ENCODE measurements around the gene C1orf35. TPM values are rescaled to one million over a fixed set of nuclear protein-coding genes. Genes with fewer than 3 reads are reported as not detected.

Gene C1orf35
- total RNA-seq, 1 donor from 2014 or later, result 11.8 TPM

GRCh38 chr1:228104526-228105269 is 1.6 kb upstream of the C1orf35 start:
- H4K20me1 ChIP-seq (ENCODE audit: low read depth), result peaks cover 15% of the 10 kb centered on the region
- H3K4me3 ChIP-seq, result no peak overlapping the region
- no peak overlapping the region for H3K4me2 ChIP-seq
- H3K4me1 Mint-ChIP-seq, result peaks cover 27% of the 10 kb centered on the region
- no peaks in the 10 kb centered on the region for H3K36me3 ChIP-seq
- peaks cover 17% of the 10 kb centered on the region for H3F3A ChIP-seq (ENCODE audit: low read depth)
- peaks cover 11% of the 10 kb centered on the region for H3K4me1 ChIP-seq
- H3K4me3 Mint-ChIP-seq, result peak overlapping the region; percentile 95
- H3K36me3 Mint-ChIP-seq, result peaks cover 4% of the 10 kb centered on the region
- no peak for TF ChIP-seq EZH2 (IDR thresholded peaks at IDR 0.05)
- no peak for TF ChIP-seq CTCF (IDR thresholded peaks at IDR 0.05)
- no peak for TF ChIP-seq EZH2phosphoT487 (IDR thresholded peaks at IDR 0.05)
- H3K9me3 ChIP-seq (ENCODE audit: low read depth), result no peaks in the 10 kb centered on the region
- peaks cover 15% of the 10 kb centered on the region for H3K27me3 Mint-ChIP-seq (ENCODE audit: insufficient read depth, low read depth)
- peaks cover 1% of the 10 kb centered on the region for H3K27me3 ChIP-seq
- peak overlapping the region; percentile 47 for H3K27ac Mint-ChIP-seq
- no peak overlapping the region for H2AFZ ChIP-seq (replicated peaks)
- H3K79me2 ChIP-seq (ENCODE audit: low read depth), result peaks cover 30% of the 10 kb centered on the region
- no peaks in the 10 kb centered on the region for H3K9me3 Mint-ChIP-seq
- no peak overlapping the region for H3K9ac ChIP-seq
- no peak overlapping the region for H3K27ac ChIP-seq
- no peak for DNase-seq (ENCODE audit: low spot score)

GRCh38 chr1:228101994-228102790 is 933 bp downstream of the C1orf35 start:
- Histone ChIP-seq H3K9me3 (ENCODE audit: low read depth) (no peaks in the 10 kb centered on the region), H3K27ac (no peak overlapping the region), H3K27me3 (no peaks in the 10 kb centered on the region), H2AFZ (replicated peaks) (no peak overlapping the region), H3K4me1 (peaks cover 8% of the 10 kb centered on the region), H3K79me2 (ENCODE audit: low read depth) (peaks cover 17% of the 10 kb centered on the region), H3K4me3 (peak overlapping the region; percentile 70), H3K36me3 (no peaks in the 10 kb centered on the region), H3K4me2 (peak overlapping the region; percentile 94), H3K9ac (peak overlapping the region; percentile 83), H4K20me1 (ENCODE audit: low read depth) (peaks cover 35% of the 10 kb centered on the region), H3F3A (ENCODE audit: low read depth) (peaks cover 21% of the 10 kb centered on the region)
- peak overlapping the region; percentile 86 for H3K4me3 Mint-ChIP-seq
- H3K4me1 Mint-ChIP-seq, result peaks cover 21% of the 10 kb centered on the region
- H3K27me3 Mint-ChIP-seq (ENCODE audit: insufficient read depth, low read depth), result peaks cover 11% of the 10 kb centered on the region
- TF ChIP-seq EZH2 (IDR thresholded peaks at IDR 0.05) (peak; percentile 27), CTCF (IDR thresholded peaks at IDR 0.05) (peak; percentile 48), EZH2phosphoT487 (IDR thresholded peaks at IDR 0.05) (no peak)
- no peaks in the 10 kb centered on the region for H3K9me3 Mint-ChIP-seq
- H3K27ac Mint-ChIP-seq, result no peak overlapping the region
- H3K36me3 Mint-ChIP-seq, result peaks cover 22% of the 10 kb centered on the region
- DNase-seq (ENCODE audit: low spot score), result peak; percentile 71

DNA sequence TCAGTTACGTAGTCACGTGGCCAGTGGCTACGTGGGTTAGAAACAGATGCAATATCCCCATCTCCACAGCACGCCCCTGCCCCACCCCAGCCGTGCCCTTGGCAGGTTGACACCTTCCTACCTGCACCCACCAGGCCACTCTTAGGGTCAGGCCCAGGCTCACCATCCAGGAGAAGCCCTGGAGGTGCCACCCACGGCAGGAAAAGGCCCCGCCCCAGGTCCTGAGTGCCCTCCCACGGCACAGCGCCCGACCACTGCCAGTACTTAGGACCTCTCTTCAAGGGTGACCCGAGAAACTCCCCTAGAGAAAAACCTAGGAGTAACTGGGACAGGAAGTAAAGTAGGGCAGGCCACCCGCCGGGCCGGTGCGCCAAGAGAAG is 1.5 kb downstream of the C1orf35 start:
- Mint-ChIP-seq H3K36me3 (peaks cover 23% of the 10 kb centered on the region), H3K27ac (no peak overlapping the region), H3K4me3 (peak overlapping the region; percentile 83), H3K9me3 (no peaks in the 10 kb centered on the region), H3K27me3 (ENCODE audit: insufficient read depth, low read depth) (peaks cover 8% of the 10 kb centered on the region), H3K4me1 (peaks cover 21% of the 10 kb centered on the region)
- H3K27ac ChIP-seq, result no peak overlapping the region
- TF ChIP-seq CTCF (IDR thresholded peaks at IDR 0.05) (no peak), EZH2phosphoT487 (IDR thresholded peaks at IDR 0.05) (no peak), EZH2 (IDR thresholded peaks at IDR 0.05) (no peak)
- H3K27me3 ChIP-seq, result no peaks in the 10 kb centered on the region
- H4K20me1 ChIP-seq (ENCODE audit: low read depth), result peaks cover 41% of the 10 kb centered on the region
- peaks cover 23% of the 10 kb centered on the region for H3K79me2 ChIP-seq (ENCODE audit: low read depth)
- peak overlapping the region; percentile 94 for H3K4me2 ChIP-seq
- H3K9me3 ChIP-seq (ENCODE audit: low read depth), result no peaks in the 10 kb centered on the region
- no peak for DNase-seq (ENCODE audit: low spot score)
- peak overlapping the region; percentile 70 for H3K4me3 ChIP-seq
- H3K36me3 ChIP-seq, result no peaks in the 10 kb centered on the region
- no peak overlapping the region for H3K9ac ChIP-seq
- peaks cover 8% of the 10 kb centered on the region for H3K4me1 ChIP-seq
- peaks cover 21% of the 10 kb centered on the region for H3F3A ChIP-seq (ENCODE audit: low read depth)
- no peak overlapping the region for H2AFZ ChIP-seq (replicated peaks)

All from neural progenitor cell (in vitro differentiated cells).